ENCODE results near the gene SLC22A2.

- no peak for TF ChIP-seq CEBPB (IDR thresholded peaks at IDR 0.05; ENCODE audit: borderline replicate concordance in 1 of 2, low read depth in 2 of 2, low read length in 2 of 2)
- no peak for TF ChIP-seq BCL3 (IDR thresholded peaks at IDR 0.05; ENCODE audit: borderline replicate concordance, insufficient read depth, low read depth, low read length, poor library complexity, severe bottlenecking)
- TF ChIP-seq CTCF (IDR thresholded peaks at IDR 0.05 in 2 of 3, conservative IDR thresholded peaks at IDR 0.05 in 1 of 3; ENCODE audit: control insufficient read depth in 2 of 3, extremely low read depth in 1 of 3, insufficient read depth in 1 of 3, low read depth in 3 of 3, low read length in 3 of 3), result no peak
- no peak for TF ChIP-seq POLR2A (IDR thresholded peaks at IDR 0.05; ENCODE audit: low read depth, low read length)
- no peak for TF ChIP-seq EZH2 (IDR thresholded peaks at IDR 0.05; ENCODE audit: borderline replicate concordance, control insufficient read depth, low read depth, low read length)
- no peak for TF ChIP-seq MTA2 (IDR thresholded peaks at IDR 0.05; ENCODE audit: low read depth)
These were observed 20.3 kb downstream of the SLC22A2 start for GRCh38 chr6:160238278-160238711.

All from GM12878 (cell line).